GM19463 (cell line): Measurements from ENCODE around the gene COX11.

Experiments
- ATAC-seq: cut with Tn5 transposase; IDR thresholded peaks from one replicate; pipeline ENCODE4 v1.9.1; 2021; ENCODE audit warnings: mild to moderate bottlenecking, moderate library complexity; ENCODE audit not compliant: unreplicated experiment

Gene COX11

GRCh38 chr17:54967621-54968261, 713 bp downstream of the COX11 start:
- ATAC-seq, result peak; percentile 2

GRCh38 chr17:54956791-54957190, 11.7 kb downstream of the COX11 start:
- no peak for ATAC-seq

DNA sequence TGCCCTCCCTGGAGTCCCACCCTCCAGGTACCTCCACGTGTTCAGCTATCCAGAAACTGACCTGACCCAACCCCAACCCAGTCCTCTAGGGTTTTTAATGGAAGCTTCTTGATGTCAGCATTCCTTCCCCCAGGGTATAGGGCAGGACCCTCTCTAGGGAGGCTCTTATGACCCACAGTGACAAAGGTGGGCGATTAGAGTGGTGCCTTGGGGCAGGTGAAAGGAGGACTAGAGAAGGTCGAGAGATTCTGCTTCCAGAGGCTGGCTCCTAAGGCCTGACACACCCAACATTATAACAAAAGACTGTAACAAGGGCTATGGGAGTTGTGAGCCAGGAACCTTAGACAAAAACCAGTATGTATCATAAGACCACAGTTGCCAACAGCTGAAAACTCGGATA, 17.2 kb downstream of the COX11 start:
- no peak for ATAC-seq

DNA sequence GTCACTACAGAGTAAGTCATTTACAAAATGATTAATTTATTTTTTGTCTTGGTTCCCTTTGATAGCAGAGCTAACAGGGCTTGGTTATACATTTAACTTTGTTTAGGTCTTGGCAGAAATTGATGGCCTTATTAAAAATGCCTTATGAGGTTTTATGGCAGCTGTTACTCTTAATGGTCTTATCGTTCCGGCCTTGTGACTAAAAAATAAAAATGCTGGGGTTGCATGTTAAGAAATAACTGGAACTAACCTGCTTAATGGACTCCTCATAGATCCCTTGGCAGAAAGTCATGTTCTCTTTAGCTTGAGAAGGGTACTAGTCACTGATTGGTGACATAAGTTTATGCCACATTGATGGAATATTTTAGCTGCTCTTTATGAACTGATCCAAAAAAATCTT, 18.3 kb downstream of the COX11 start:
- ATAC-seq, result no peak

- ATAC-seq, result peak; percentile 82
These were observed 20.1 kb downstream of the COX11 start for GRCh38 chr17:54948380-54948779.

DNA sequence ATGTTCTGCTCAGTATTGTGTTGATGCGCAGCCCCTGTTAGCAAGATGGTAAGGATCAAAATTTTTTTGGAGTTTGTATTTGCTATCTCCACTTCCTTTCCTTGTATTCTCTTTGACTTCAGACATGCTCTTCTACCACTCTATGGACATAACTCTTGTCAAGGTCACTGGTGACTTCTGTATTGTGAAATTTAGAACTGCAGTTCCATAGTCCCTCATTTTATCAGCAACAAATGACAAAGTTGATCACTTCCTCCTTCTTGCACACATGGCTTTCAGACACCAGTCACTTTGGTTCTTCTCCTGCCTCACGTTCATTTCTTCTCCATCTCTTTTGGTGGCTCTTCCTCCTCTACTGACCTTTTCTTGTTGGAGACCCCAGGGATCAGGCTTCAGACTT, 21.1 kb downstream of the COX11 start:
- no peak for ATAC-seq

DNA sequence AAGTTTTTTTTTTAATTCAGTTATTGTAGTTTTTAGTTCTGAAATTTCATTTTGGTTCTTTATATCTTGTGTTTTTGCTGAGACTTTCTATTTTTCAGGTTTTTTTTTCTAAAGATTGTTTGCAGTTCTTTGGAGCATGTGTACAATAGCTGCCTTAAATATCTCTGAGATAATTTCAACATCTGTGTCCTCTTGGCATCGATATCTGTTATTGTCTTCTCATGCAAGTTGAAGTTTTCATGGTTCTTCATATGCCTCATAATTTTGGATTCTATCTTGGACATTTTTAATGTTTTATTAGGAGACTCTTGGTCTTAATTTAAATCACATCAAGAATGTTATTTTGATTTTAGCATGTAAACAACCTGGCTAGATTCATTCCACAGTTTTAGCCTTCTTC, 22.8 kb downstream of the COX11 start:
- ATAC-seq, result no peak

- ATAC-seq, result no peak
These were observed 23.2 kb downstream of the COX11 start for GRCh38 chr17:54945231-54945630.

DNA sequence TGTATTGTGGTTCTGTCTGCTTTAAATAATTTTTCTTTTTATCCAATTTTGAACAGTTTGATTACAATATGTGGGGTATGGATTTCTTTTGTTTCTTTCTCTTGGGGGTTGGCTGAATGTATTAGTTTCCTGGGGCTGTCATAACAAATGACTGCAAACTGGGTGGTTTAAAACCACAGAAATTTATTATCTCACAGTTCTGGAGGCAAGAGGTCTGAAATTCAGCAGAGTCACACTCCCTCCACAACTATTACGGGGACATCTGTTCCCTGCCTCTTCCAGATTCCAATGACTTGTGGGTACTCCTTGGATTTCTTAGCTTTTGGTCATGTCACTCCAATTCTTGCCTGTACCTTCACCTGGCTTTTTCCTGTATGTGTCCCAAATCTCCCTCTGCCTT, 23.7 kb downstream of the COX11 start:
- ATAC-seq, result no peak

GRCh38 chr17:54941285-54941684, 27.2 kb downstream of the COX11 start:
- no peak for ATAC-seq

- no peak for ATAC-seq
These were observed 31.0 kb downstream of the COX11 start for GRCh38 chr17:54937426-54937825.

GRCh38 chr17:54937018-54937417, 31.4 kb downstream of the COX11 start:
- ATAC-seq, result no peak

- ATAC-seq, result no peak
These were observed 33.0 kb downstream of the COX11 start for GRCh38 chr17:54935471-54935870.

DNA sequence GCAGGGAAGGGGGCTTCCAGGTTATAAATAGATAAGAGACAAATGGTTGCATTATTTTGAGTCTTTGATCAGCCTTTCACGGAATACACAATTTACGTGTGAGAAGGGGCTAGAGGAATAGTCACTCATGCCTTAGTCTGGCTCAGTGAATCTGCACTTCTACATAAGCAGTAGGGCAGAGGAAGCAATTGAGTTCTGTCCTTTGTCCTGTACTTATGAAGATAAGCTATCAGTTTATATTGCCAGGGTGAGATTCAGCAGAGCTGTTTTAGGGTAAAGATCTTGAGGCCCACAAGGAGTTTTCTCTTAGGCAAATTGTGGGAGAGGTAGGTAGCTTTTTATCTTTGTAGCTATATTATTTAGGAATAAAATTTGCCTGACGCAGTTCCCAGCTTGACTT, 34.5 kb downstream of the COX11 start:
- no peak for ATAC-seq

GRCh38 chr17:54932711-54933110, 35.7 kb downstream of the COX11 start:
- no peak for ATAC-seq

DNA sequence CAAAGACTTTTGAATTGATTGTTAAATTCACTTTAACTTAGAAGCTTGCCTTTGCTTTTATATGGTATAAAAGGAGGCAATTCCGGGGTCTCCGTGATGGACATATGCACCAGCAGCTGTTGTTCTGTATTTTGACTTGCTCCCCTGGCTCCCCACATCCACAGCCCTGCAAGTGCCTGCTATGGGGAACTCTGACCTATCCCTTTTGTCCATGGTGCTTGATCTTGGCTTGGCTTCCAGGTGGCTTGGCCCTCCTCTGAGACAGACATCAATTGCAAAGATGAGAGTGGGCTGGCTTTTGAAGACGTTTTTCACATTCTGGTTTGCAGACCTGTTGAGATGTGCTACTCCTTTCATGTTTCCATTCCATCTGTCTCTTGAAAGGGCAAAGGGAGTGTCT, 40.9 kb downstream of the COX11 start:
- ATAC-seq, result no peak

GRCh38 chr17:54924405-54924804, 44.0 kb downstream of the COX11 start:
- ATAC-seq, result no peak

DNA sequence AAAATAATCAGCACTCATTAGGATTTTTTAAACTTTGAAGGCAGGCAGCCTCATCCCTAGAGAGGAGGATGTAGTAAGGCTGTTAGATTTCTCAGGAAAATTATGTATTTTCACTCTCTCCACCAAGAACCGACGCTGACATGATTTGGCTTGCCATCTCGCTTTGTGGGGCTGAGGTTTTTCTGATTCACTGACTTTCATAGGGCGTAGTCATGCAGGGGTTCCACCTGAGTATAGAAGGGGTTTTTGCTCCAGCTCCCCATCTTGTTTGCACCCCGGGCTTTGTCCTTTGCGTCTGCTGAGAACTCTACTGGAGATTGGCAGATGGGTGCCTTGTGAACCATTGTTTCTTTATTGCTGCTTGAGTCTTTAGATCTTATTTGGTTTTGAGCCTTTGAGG, 47.6 kb downstream of the COX11 start:
- ATAC-seq, result no peak

DNA sequence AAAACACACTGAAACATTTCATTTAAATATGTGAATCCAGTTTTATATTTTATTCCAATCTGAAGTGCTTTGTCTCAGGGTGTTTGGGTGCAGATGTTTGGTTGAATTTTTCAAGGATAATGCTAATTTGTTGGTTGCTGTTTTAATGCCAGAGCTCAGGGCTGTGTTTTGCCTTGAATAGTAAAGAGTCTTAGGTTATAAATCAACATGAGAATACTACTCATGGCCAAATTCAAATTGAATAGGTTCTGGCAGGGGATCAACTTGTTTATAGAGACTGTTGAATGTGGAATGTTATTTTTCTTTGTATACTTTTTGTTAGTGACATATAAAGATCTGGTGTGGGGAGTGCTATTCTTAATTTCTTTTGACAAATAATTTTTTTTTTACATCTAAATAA, 49.0 kb downstream of the COX11 start:
- ATAC-seq, result no peak

DNA sequence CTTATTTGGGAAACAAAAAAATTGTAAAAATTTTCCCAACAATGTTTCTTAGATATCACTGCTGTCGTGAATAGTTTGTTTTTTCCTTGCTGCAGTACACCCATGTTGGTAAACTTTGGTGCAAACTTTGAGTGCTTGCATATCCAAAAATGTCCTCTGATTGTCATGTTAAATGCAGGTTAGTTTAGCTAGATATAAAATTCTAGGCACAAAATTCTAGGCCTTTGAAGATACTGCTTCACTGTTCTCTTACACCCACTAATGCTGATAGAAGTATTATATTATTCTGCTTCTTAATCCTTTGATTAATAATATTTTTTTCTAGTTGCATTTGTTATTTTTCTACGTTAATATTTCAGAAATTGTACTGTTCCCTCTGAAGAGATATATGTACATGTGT, 51.7 kb downstream of the COX11 start:
- no peak for ATAC-seq
